GM10847 (cell line): ENCODE data around the gene SLIT1.

Source experiments
- POLR2A ChIP-seq: IDR thresholded peaks from 2 replicates; pipeline ENCODE4 v1.6.1; 2011; ENCODE audit not compliant: insufficient read length; ENCODE audit errors: extremely low read depth

SLIT1 gene

GRCh38 chr10:97207756-97208346 is 22.1 kb upstream of the SLIT1 start:
- no peak for TF ChIP-seq POLR2A

- no peak for TF ChIP-seq POLR2A
These were observed 21.4 kb upstream of the SLIT1 start for GRCh38 chr10:97207131-97207530.

- no peak for TF ChIP-seq POLR2A
These were observed 19.3 kb upstream of the SLIT1 start for GRCh38 chr10:97204826-97205679.

GRCh38 chr10:97203220-97203619 is 17.5 kb upstream of the SLIT1 start:
- no peak for TF ChIP-seq POLR2A

GRCh38 chr10:97200616-97201015 is 14.9 kb upstream of the SLIT1 start:
- TF ChIP-seq POLR2A: no peak

DNA sequence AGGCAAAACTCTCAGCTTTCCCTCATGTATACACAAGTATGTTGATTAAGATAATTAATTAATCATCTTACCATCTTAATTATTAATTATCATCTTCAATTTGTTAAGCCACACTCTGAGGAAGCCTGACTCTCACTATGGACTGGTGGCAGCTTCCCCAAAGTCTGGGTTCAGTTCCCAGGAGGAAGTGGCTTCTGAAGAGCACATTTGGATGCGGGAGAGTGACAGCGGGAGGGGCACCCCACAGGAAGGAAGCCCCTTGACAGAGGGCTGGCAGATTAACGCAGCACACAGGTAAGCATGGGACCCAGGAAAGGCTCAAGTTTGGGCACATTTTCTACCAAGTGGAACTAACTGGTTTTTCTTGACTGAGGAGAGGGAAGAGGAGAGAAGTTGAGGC is 13.4 kb upstream of the SLIT1 start:
- no peak for TF ChIP-seq POLR2A

DNA sequence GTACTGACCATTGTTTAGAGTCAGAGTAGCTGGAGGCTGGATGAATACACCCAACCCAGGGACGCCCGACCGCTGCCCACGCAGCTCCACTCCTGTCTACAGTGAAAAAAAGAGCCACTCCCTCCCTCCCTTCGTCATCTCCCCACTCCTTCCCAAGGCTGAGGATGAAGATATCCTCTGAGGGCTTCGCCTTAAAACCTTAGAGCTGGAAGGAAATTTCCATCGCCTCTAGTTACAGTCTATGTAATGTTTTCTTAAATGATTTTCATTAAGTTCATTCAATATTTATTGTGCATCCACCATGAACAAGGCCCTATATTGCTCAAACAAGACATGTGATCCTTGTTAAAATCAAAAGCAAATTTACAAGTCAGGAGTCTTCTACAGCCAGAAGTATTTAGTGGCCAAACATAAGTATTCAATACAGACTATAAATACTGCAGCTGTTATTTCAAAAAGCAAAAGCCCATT is 11.3 kb upstream of the SLIT1 start:
- TF ChIP-seq POLR2A: no peak

- TF ChIP-seq POLR2A: no peak
These were observed 10.7 kb upstream of the SLIT1 start for GRCh38 chr10:97196223-97197029.

DNA sequence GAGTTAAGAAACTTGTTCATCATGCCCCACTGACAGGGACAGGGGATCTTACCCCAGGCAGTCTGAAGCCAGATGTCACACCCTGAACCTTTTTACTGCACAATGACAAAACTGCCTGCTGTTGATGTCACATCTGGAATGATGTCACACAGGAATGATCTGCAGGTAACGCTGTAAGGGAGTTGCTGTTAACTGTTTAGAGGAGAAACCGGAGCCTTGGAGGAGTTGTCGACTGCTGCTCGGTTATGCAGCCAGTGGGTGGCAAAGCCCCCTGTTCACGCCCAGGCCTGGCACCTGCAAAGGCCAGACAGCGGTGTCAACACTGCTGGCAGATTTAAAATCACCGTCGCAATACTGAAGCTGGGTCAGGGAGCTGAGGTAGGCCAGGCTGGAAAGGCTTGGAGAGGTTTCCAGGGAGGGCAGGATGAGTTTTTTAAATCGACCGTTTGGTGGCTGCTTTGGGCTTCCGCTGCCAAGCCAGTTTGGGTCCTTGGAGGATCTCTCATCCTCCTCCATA is 10.0 kb upstream of the SLIT1 start:
- TF ChIP-seq POLR2A: no peak

DNA sequence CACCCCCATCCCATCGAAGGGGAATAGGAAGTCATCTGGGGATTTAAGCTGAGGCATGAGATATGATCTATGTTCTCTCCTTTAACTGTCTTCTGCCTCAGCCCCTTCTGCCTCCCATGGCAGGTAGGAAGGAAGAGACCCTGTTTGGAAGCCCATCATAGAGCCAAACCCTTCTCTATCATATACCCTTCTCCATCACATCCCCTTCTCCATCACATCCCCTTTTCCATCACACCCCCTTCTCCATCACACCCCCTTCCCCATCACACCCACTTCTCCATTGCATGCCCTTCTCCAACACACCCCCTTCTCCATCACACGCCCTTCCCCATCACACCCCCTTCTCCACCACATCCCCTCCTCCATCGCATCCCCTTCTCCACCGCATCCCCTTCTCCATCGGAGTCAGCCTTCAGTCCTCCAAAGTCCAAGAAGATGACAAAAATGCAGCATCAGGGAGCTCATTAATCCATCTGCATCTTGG is 7.2 kb upstream of the SLIT1 start:
- no peak for TF ChIP-seq POLR2A

DNA sequence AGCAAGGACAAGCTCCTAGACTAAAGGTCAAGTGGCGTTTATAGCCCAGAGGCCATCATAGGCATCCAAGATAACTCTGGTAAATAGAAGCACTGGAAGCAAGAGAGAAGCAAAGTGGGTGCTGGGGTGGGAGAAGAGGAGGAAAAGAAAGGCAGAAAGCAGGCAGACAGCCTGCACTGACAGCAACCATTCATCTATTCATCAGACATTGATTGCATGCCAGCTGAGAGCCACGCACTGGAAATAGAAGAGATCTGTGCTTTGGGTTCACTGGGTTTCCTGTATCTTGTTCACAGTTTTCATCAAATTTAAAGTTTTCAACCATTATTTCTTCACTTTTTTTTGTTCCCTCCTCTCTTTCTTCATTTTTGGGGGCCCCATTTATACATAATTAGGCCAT is 4.7 kb upstream of the SLIT1 start:
- TF ChIP-seq POLR2A: no peak

GRCh38 chr10:97188261-97188711 is 2.5 kb upstream of the SLIT1 start:
- no peak for TF ChIP-seq POLR2A

- no peak for TF ChIP-seq POLR2A
These were observed 1.2 kb upstream of the SLIT1 start for GRCh38 chr10:97186911-97187310.

DNA sequence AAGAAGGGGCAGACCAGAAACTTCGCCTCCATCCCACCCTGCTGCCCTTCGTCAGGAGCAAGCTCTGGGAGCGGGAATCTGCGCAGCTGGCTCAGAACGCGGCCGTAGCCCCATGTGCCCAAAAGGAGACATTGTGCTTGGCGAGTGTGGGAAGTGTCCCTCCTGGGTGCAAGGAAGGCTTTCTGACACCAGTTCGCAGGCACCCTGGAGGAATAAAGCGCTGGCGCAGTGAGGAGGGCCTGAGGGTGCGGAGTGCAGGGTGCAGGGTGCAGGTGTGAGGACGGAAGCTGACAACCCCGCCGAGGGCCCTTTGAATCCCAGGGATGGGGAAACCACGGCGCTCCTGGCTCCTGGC is 811 bp downstream of the SLIT1 start:
- no peak for TF ChIP-seq POLR2A

DNA sequence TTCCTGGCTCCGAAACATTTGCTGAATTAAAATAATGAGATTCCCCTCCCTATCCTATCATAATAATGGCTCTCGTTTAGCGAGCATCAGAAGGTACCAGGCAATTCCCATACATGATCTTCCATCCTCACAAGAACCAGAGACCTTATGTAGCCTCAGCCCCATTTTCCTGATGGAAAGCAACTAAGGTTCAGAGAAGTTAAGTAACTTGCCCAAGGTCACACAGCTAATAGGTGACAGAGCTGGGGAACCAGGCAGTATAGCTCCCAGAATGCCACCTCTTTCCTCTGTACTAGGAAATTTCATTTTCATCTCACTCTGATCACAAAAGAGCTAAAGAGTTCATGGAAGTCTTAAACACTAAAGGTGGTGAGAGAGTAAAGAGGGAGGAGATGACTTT is 2.4 kb downstream of the SLIT1 start:
- no peak for TF ChIP-seq POLR2A
